ENCODE data around the gene TENM4.

DNA sequence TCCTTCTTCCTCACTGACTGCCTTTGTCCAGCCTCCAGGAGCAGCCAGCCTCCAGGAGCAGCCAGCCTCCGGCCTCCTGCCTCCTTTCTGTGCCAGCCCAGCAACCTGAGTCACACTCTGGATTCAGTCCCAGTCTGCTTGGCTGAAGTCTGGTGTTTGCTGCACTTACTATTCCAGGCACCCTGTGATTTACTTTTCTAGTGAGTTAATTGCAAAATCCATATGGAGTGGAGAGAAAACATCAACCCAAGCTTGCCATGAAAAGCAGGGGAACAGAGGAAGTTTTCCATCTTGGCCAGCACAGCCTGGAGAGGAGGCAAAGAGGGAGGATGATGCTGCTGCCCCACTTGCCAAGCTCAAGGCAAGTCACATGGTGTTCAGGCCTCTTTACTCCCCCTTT is 400.5 kb downstream of the TENM4 start:
- TF ChIP-seq, protein P1, sequence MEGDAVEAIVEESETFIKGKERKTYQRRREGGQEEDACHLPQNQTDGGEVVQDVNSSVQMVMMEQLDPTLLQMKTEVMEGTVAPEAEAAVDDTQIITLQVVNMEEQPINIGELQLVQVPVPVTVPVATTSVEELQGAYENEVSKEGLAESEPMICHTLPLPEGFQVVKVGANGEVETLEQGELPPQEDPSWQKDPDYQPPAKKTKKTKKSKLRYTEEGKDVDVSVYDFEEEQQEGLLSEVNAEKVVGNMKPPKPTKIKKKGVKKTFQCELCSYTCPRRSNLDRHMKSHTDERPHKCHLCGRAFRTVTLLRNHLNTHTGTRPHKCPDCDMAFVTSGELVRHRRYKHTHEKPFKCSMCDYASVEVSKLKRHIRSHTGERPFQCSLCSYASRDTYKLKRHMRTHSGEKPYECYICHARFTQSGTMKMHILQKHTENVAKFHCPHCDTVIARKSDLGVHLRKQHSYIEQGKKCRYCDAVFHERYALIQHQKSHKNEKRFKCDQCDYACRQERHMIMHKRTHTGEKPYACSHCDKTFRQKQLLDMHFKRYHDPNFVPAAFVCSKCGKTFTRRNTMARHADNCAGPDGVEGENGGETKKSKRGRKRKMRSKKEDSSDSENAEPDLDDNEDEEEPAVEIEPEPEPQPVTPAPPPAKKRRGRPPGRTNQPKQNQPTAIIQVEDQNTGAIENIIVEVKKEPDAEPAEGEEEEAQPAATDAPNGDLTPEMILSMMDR (CRISPR knock-in tag; IDR thresholded peaks at IDR 0.05): no peak
- no peak for TF ChIP-seq ZNF207 (IDR thresholded peaks at IDR 0.05; ENCODE audit: borderline replicate concordance)
- TF ChIP-seq CBX2 (IDR thresholded peaks at IDR 0.05; ENCODE audit: low read depth, low read length): no peak
- TF ChIP-seq CBX2 (CRISPR knock-in tag; IDR thresholded peaks at IDR 0.05; ENCODE audit: low read depth): no peak
- TF ChIP-seq MAFG (CRISPR knock-in tag; IDR thresholded peaks at IDR 0.05): no peak
- TF ChIP-seq EZH2 (conservative IDR thresholded peaks at IDR 0.05; ENCODE audit: low read depth, low read length): no peak
- TF ChIP-seq JUNB (CRISPR knock-in tag; IDR thresholded peaks at IDR 0.05; ENCODE audit: borderline replicate concordance): no peak
- TF ChIP-seq RFX5 (IDR thresholded peaks at IDR 0.05; ENCODE audit: low read depth, low read length): no peak
- TF ChIP-seq ZSCAN12 (CRISPR knock-in tag; IDR thresholded peaks at IDR 0.05): no peak
- TF ChIP-seq ATF7 (IDR thresholded peaks at IDR 0.05): no peak
- no peak for TF ChIP-seq ATF7 (CRISPR knock-in tag; IDR thresholded peaks at IDR 0.05)
- no peak for TF ChIP-seq ZNF121 (CRISPR knock-in tag; IDR thresholded peaks at IDR 0.05)
- no peak for TF ChIP-seq TAF1 (CRISPR knock-in tag; IDR thresholded peaks at IDR 0.05)
- TF ChIP-seq ZNF143 (CRISPR knock-in tag; IDR thresholded peaks at IDR 0.05): no peak
- TF ChIP-seq, protein P2, sequence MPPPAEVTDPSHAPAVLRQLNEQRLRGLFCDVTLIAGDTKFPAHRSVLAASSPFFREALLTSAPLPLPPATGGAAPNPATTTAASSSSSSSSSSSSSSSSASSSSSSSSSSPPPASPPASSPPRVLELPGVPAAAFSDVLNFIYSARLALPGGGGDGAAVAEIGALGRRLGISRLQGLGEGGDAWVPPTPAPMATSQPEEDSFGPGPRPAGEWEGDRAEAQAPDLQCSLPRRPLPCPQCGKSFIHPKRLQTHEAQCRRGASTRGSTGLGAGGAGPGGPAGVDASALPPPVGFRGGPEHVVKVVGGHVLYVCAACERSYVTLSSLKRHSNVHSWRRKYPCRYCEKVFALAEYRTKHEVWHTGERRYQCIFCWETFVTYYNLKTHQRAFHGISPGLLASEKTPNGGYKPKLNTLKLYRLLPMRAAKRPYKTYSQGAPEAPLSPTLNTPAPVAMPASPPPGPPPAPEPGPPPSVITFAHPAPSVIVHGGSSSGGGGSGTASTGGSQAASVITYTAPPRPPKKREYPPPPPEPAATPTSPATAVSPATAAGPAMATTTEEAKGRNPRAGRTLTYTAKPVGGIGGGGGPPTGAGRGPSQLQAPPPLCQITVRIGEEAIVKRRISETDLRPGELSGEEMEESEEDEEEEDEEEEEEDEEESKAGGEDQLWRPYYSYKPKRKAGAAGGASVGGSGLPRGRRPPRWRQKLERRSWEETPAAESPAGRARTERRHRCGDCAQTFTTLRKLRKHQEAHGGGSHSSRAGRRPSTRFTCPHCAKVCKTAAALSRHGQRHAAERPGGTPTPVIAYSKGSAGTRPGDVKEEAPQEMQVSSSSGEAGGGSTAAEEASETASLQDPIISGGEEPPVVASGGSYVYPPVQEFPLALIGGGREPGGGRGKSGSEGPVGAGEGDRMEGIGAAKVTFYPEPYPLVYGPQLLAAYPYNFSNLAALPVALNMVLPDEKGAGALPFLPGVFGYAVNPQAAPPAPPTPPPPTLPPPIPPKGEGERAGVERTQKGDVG (CRISPR knock-in tag; IDR thresholded peaks at IDR 0.05; ENCODE audit: borderline replicate concordance): no peak

All from HepG2 (cell line).